ENCODE results near the gene MACROD2.

The MACROD2 gene

DNA sequence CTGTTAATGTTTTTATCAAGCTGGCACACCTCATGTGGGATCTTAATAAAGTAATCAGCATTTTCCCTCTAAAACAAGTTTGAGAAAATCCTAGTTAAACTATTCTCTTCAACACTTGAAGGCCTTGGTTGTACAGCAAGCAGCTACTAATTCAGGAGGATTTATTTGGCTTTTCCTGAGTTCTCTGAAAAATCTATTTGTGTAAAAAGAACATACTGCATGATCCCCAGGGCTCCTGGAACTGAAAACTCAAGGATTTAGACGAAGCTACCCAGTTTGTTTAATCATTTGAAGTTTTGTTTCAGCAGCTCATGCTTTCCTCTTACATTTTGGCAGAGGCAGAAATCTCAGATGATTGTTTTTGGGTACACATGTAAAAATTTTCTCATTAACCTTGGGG lies 651.7 kb downstream of the MACROD2 start:
- no peak for DNase-seq (ENCODE audit: low read depth)

DNA sequence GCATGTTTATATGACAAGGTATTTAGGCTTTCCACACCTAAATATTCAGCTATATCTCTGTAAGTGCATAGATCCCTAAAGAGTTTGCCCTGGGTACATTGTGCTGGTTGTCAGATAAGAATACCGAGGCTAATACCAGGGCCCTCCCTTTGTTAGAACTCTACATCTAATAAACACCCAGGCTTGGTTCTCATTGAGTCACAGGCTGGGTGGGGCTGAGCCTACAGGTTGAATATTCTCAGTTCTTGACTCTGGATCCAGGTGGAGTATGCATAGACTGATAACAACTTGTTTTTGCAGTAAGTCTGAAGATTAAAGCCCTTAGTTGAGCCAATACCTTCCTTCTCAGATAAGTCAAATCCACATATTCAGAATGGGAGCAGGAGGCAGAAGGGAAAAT lies 654.3 kb downstream of the MACROD2 start:
- no peak for DNase-seq (ENCODE audit: low read depth)

GRCh38 chr20:14657266-14658005 lies 662.1 kb downstream of the MACROD2 start:
- no peak for DNase-seq (ENCODE audit: low read depth)

- DNase-seq (ENCODE audit: low read depth) = no peak
Measured at GRCh38 chr20:14664101-14664500, 668.8 kb downstream of the MACROD2 start.

- DNase-seq (ENCODE audit: low read depth) = no peak
Measured at GRCh38 chr20:14666696-14667095, 671.4 kb downstream of the MACROD2 start.

GRCh38 chr20:14667226-14667625 lies 671.9 kb downstream of the MACROD2 start:
- no peak for DNase-seq (ENCODE audit: low read depth)

DNA sequence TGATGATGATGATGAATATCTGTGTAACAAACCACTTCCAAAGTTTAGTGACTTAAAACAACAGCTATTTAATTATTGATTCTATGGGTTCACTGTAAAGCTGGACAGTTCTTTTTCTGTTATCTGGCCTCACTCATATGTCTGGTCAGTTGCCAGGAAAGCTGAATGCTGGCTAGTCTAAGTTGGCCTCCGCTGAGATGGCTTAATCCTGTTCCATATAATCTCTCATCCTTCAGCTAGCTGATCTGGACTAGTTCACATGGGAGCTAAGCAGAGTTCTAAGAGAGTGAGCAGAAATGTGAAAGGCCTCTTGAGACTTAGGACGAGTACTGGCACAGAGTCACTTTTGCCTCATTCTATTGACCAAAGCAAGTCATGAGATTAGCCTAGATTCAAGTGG lies 676.8 kb downstream of the MACROD2 start:
- DNase-seq (ENCODE audit: low read depth) = no peak

- no peak for DNase-seq (ENCODE audit: low read depth)
Measured at GRCh38 chr20:14673164-14673563, 677.8 kb downstream of the MACROD2 start.

DNA sequence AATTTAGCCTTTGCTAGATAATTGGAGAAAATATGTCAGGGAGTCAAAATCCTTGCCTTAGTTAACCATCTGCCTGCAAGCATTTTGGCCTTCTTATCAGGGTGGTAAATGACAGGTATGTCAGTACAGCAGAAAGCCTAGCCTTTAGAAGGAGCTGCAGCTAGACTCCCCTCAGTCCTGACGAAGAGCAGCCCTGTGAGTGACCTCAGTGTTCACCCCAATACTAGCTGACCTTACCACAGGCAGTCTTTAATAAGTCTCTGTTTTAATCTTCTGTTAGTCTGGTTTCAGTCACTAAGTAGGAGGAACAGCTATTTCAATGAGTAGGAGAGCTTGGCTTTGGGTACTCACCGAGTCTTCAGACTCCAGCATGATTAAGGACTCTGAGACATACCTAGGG lies 682.1 kb downstream of the MACROD2 start:
- no peak for DNase-seq (ENCODE audit: low read depth)

DNA sequence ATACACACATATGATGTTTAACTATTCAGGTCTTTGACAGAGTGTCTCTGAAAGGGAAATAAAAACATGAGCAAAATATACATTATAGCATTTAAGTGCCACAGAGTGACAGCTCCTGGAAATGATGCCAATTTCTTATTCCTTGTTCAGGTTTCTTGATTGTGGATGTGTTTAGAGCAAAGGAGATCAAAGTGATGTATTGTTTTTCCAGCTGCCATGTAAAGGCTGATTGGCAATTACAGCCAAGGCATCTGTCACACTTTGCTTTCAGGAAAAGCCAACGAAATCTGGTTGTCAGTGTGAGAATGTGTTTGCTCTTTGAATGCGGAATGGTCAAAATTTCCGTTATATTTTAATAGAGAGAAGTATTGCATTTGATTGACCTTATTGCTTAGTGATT lies 689.9 kb downstream of the MACROD2 start:
- no peak for DNase-seq (ENCODE audit: low read depth)

- DNase-seq (ENCODE audit: low read depth) = no peak
Measured at GRCh38 chr20:14687313-14687712, 692.0 kb downstream of the MACROD2 start.

GRCh38 chr20:14688005-14688404 lies 692.7 kb downstream of the MACROD2 start:
- no peak for DNase-seq (ENCODE audit: low read depth)

DNA sequence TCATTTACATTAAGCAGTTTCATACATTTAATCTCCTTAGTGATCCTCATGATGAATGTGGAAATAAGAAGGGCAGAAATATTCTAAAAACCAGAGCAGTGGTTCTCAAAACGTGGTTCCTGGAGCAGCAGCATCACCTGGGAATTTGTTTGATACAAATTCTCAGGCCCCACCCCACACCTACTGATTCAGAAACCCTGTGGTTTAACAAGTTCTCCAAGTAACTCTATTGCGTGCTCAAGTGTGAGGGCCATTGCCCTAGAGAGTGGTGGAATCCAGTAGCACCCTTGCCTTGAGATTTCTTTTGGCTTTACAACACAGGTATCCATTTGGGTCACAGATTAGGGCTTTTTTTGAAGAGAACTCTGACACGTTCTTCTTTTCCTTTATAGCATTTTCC lies 696.7 kb downstream of the MACROD2 start:
- no peak for DNase-seq (ENCODE audit: low read depth)

DNA sequence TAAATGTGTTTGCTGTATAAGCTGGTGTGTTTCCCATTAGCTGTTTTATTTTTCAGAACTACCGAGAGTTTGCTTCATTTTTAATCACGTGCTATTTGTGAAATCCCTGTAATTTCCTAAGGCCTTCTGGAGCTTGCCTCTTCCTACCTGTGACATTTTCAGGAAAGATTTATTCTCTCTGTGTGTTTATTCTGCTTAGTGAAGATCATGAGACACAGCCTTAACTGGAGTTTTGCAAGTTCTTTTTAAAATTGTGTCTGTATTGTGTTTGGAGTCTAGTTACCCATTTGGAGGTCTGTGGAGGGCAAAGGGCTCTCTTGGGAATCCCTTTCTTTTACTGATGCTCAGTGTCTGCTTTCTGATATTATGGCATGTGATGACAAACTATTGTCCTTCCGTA lies 701.2 kb downstream of the MACROD2 start:
- no peak for DNase-seq (ENCODE audit: low read depth)

DNA sequence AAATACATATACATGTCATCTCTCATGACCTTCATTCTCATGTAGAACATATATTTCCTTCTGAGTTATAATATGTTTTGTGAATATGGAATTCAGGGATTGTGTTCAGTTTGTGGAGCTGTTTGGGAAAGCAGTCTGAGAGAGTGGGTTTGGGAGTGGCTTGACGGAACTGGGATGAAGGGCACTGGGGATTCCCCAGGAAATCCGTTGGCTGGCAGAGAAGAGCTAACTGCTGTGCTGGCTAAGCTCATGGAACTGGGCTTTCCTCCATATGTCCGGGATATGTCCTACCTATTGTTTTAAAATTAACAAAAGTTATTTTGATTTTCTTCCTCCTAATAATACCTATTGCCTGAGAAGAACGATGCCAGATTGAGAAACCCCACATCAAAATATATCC lies 701.6 kb downstream of the MACROD2 start:
- DNase-seq (ENCODE audit: low read depth) = no peak

DNA sequence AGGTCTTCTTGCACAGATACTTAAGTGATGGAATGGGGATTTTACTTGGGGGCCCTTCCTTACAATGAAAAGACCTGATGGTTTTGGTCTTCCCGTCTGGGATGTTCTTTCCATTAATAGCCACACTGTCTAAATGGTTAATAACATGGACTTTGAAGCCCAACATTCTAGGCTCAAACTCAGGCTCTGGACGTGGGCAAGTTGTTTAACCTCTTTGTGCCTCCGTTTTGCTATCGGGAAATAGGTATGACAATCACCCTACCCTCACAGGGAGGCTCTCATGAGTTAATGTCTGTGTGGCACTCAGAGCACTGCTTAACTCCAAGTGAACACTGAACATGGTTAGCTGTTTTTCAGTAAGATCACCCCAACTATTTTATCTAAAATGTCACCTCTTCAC lies 702.8 kb downstream of the MACROD2 start:
- DNase-seq (ENCODE audit: low read depth) = no peak

GRCh38 chr20:14698605-14699373 lies 703.5 kb downstream of the MACROD2 start:
- no peak for DNase-seq (ENCODE audit: low read depth)

GRCh38 chr20:14700639-14700960 lies 705.3 kb downstream of the MACROD2 start:
- no peak for DNase-seq (ENCODE audit: low read depth)

DNA sequence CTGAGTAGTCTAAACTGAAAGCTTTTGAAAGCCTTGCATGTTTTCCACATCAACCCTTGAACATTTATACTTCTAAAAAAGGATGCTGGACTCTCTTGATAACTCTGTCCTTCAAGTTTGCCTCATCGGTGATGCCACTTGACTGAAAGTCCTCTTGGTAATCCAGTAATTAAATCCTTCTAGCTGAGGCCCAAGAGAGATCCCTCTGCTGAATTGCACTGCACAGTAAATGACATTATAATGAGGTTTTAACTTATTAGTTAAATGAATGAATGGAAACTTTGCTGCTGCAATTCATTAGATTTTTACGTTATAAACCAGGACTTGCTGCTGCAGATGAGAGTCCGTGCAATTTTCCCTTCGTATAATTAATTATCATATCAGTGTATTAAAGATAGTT lies 706.0 kb downstream of the MACROD2 start:
- no peak for DNase-seq (ENCODE audit: low read depth)

- no peak for DNase-seq (ENCODE audit: low read depth)
Measured at GRCh38 chr20:14706555-14706954, 711.2 kb downstream of the MACROD2 start.

DNA sequence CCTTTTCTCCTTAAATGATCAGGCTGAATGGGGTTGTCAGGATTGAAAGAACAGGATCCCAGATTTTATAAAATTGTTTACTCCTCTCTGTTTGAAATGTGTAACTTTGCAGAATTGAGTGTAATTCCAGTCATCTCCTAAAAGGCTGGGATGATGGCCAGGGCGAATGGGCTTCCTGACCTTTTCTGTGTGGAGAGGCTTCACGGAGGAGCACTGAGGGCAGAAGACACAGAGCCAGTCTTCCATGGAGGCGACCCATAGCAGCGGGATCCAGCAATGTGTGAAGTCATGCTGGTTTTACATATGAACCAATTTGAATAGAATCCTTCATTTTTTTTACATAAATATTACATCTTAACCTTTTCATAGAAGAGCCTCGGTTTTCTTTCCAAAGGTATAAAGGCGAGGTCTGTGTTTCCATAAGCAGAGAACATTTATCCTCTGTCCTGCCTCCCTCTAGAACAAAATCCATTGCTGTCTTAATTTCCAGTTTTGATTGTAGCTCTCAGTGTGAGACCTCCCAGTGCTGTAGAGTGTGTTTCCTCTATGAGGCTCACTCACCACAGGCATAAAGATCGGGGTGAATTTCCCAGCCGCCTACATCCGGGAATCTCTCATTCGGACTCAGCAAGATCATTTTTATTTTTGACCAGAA lies 711.8 kb downstream of the MACROD2 start:
- no peak for DNase-seq (ENCODE audit: low read depth)

- no peak for DNase-seq (ENCODE audit: low read depth)
Measured at GRCh38 chr20:14707865-14708596, 712.7 kb downstream of the MACROD2 start.

GRCh38 chr20:14709439-14709838 lies 714.1 kb downstream of the MACROD2 start:
- no peak for DNase-seq (ENCODE audit: low read depth)

All from stimulated activated CD8-positive, alpha-beta memory T cell treated with anti-CD3 and anti-CD28 coated beads, Interleukin-12 subunit alpha, Interleukin-12 subunit beta, amount 100 ng/mL, for 1 hour (primary cell).